Measurements from ENCODE around the gene MOB3A. TPM values are rescaled to one million over a fixed set of nuclear protein-coding genes. Genes with fewer than 3 reads are reported as not detected.

MOB3A gene
- total and polyA plus RNA-seq, 9 of the 15 experiments (the other 6 are each of a cell fraction or from before 2014, with no cell fraction given): 1.1 to 24.1 (median 6.0) TPM

GRCh38 chr19:2055931-2056836, 39.9 kb downstream of the MOB3A start (continued):
- TF ChIP-seq PATZ1 (CRISPR knock-in tag; IDR thresholded peaks at IDR 0.05; ENCODE audit: borderline replicate concordance): peak; percentile 24; the same call in 1 of the 2 replicates
- TF ChIP-seq ZNF589 (CRISPR knock-in tag; IDR thresholded peaks at IDR 0.05; ENCODE audit: low read depth): peak; percentile 74; the same call in 1 of the 2 replicates
- TF ChIP-seq MEIS2 (IDR thresholded peaks at IDR 0.05; ENCODE audit: partially characterized antibody): peak; percentile 17
- TF ChIP-seq SMARCA4 (IDR thresholded peaks at IDR 0.05): no peak; the same call in 1 of the 2 replicates
- no peak for TF ChIP-seq IRF1 (CRISPR knock-in tag; IDR thresholded peaks at IDR 0.05; ENCODE audit: borderline replicate concordance)
- no peak for TF ChIP-seq STAT6 (CRISPR knock-in tag; IDR thresholded peaks at IDR 0.05)
- TF ChIP-seq MED1 (CRISPR knock-in tag; IDR thresholded peaks at IDR 0.05; ENCODE audit: borderline replicate concordance): no peak
- TF ChIP-seq GTF3C2 (IDR thresholded peaks at IDR 0.05; ENCODE audit: borderline replicate concordance, extremely low read depth, insufficient read length): no peak
- peak; percentile 28; the same call in 1 of the 2 replicates for TF ChIP-seq JUN (IDR thresholded peaks at IDR 0.05; ENCODE audit: borderline replicate concordance, low read depth, low read length)
- no peak for TF ChIP-seq JUN (CRISPR knock-in tag; IDR thresholded peaks at IDR 0.05; ENCODE audit: borderline replicate concordance)
- TF ChIP-seq YY1 (IDR thresholded peaks at IDR 0.05; ENCODE audit: borderline replicate concordance in 1 of 3, control insufficient read depth in 1 of 3, extremely low read depth in 1 of 3, insufficient read depth in 3 of 3, insufficient read length in 1 of 3, insufficient replicate concordance in 2 of 3, low read depth in 1 of 3, low read length in 2 of 3): peak in 1 of 3 experiments; percentile 6
- TF ChIP-seq ZNF282 (CRISPR knock-in tag; IDR thresholded peaks at IDR 0.05): no peak
- peak; percentile 67 for TF ChIP-seq ZFP36 (IDR thresholded peaks at IDR 0.05; ENCODE audit: low read depth, low read length, partially characterized antibody)
- TF ChIP-seq NCOA2 (IDR thresholded peaks at IDR 0.05; ENCODE audit: partially characterized antibody in 2 of 2): no peak
- TF ChIP-seq PCBP2 (IDR thresholded peaks at IDR 0.05; ENCODE audit: low read depth, low read length, poor library complexity, severe bottlenecking): peak; percentile 75

All from K562 (cell line).